Heart right ventricle (tissue), 16 donors: Measurements from ENCODE around the gene ST8SIA2. TPM values are rescaled to one million over a fixed set of nuclear protein-coding genes. Genes with fewer than 3 reads are reported as not detected.

ENCODE experiments used
- ATAC-seq, 8 donors: fragments of 200-7000 bp; cut with Tn5 transposase; one replicate each; pipeline ENCODE4 v1.9.1; 2020; ENCODE audit warnings: mild to moderate bottlenecking in 8 of 8, moderate library complexity in 8 of 8, moderate number of reproducible peaks in 1 of 8
- DNase-seq, 2 donors: peaks; one replicate each; pipeline ENCODE4 v3.0.0-alpha.2; 2020
- H3K27ac ChIP-seq, 10 donors: fragments of 200-600 bp; sonication (generic) in 2 of 10; one replicate each; pipeline versions ENCODE4 v1.5.0 to v1.8.0; 2020 to 2022; ENCODE audit warnings: mild to moderate bottlenecking in 3 of 10
- H3K27me3 ChIP-seq, 7 donors: fragments of 200-600 bp; one replicate each; pipeline ENCODE4 v1.8.0; 2021 to 2022; ENCODE audit warnings: mild to moderate bottlenecking in 2 of 7
- H3K36me3 ChIP-seq, 9 donors: fragments of 200-600 bp; sonication (generic) in 1 of 9; one replicate each; pipeline versions ENCODE4 v1.5.0 to v1.8.0; 2020 to 2022; ENCODE audit warnings: mild to moderate bottlenecking in 2 of 9
- H3K4me1 ChIP-seq, 9 donors: fragments of 200-600 bp; sonication (generic) in 1 of 9; one replicate each; pipeline versions ENCODE4 v1.5.0 to v1.8.0; 2020 to 2022; ENCODE audit warnings: mild to moderate bottlenecking in 4 of 9
- H3K4me3 ChIP-seq, 10 donors: fragments of 200-600 bp; sonication (generic) in 2 of 10; one replicate each; pipeline versions ENCODE4 v1.5.0 to v1.8.0; 2020 to 2022; ENCODE audit warnings: mild to moderate bottlenecking in 7 of 10, moderate library complexity in 2 of 10
- H3K9me3 ChIP-seq, 11 donors: fragments of 200-600 bp in 10 of 11; sonication (generic) in 2 of 11; one replicate each; pipeline versions ENCODE4 v1.5.0 to v1.8.0; 2013 to 2022; ENCODE audit warnings: mild to moderate bottlenecking in 2 of 11, control low read depth in 1 of 11, moderate library complexity in 1 of 11
- whole genome bisulfite sequencing, 2 donors: extraction: QIAGEN DNeasy Blood & Tissue Kit; methylation state at CpG; one replicate each; pipeline ENCODE4 v1.1.7; 2013; ENCODE audit warnings: inconsistent platforms in 1 of 2; 5-methylcytosine and 5-hydroxymethylcytosine counted together
- intact Hi-C, 10 donors: fragments of 100-400 bp; cut with DNase I; formaldehyde crosslinking; loops; one replicate each; pipeline versions ENCODE4 v1.11.1 to v1.14.2; 2022
- polyA plus RNA-seq, 2 donors: library from polyadenylated mRNA; stranded (reverse); fragments of 200-250 nt; gene quantifications; one replicate each; pipeline ENCODE4 v1.2.3, GENCODE V29; 2013
- total RNA-seq, 10 donors: library from RNA; stranded (reverse); fragmentation: NEBNext Ultra II Directional in 3 of 10; extraction: Animal tissue kit (Norgen Biotek cat#: 25700) in 3 of 10; gene quantifications; one replicate each; pipeline versions ENCODE4 v1.2.1 to v1.2.4, GENCODE V29; 2021 to 2023
- TF ChIP-seq, protein P1 (sequence below), 9 donors: fragments of 200-600 bp; sonication (generic) in 2 of 9; IDR thresholded peaks; one replicate each; pipeline versions ENCODE4 v1.5.0 to v1.8.0; 2021 to 2022; ENCODE audit warnings: antibody characterized with exemption in 9 of 9, mild to moderate bottlenecking in 5 of 9, moderate library complexity in 1 of 9
- donor health status: Arrhythmogenic right ventricular cardiomyopathy.
- donor health status: ischemic (EF 13 %, LVEDD 7.1; RV severe dilation, severe dysfunction).
- donor health status: healthy with polysubstance abuse.
- donor health status: DM: no; HTN: yes; CAD: no.
- donor health status: DM: no; HTN: no; CAD: no.
- donor health status: ischemic (EF 25% LVEDD 6.9; RV normal size, moderate dysfunction).
- donor health status: ischemic (EF 25% LVEDD 5.7; RV mildly dilated, moderate dysfunction).
- donor health status: healthy.
- donor health status: DM: yes; HTN: yes; CAD: no.
- donor health status: Ischemic cardiomyopathy.
- donor health status: ischemic (EF 35%, LVEDD 5.7; RV mildly dilated, moderate dysfunction).
- donor health status: nonischemic (EF 11% LVEDD 7.7; RV severe dilation, severe dysfunction).
- donor health status: DM: yes; HTN: yes; CAD: no.
- donor health status: PGD.
- donor health status: ischemic (EF 29% LVEDD 5.4; RV normal size, mild dysfunction).
- donor health status: nonischemic (EF 23%, LVEDD 6.1; RV moderate dilation, normal function).

Gene ST8SIA2
- total and polyA plus RNA-seq, 12 donors: 0.23 to 12.2 (median 3.2) TPM

GRCh38 chr15:92452143-92452542 lies 58.5 kb downstream of the ST8SIA2 start:
- Histone ChIP-seq H3K27me3 (peaks cover 0 to 11% (median 0%) of the 10 kb centered on the region in 7 donors), H3K4me1 (peaks cover 0 to 2% (median 0%) of the 10 kb centered on the region in 9 donors), H3K9me3 (no peaks in the 10 kb centered on the region), H3K36me3 (no peaks in the 10 kb centered on the region), H3K27ac (no peak overlapping the region), H3K4me3 (no peak overlapping the region)
- ATAC-seq: no peak
- DNase-seq: no peak
- 77 to 79% methylated on average over 3 of the region's 3 CpGs for WGBS, 2 donors
- intact Hi-C loops: loop anchor here in 1 of 10 donors (10.0 kb wide), 1 partner anchor 57 kb away; the partner anchor contains the start of gene ST8SIA2
- TF ChIP-seq, protein P1, sequence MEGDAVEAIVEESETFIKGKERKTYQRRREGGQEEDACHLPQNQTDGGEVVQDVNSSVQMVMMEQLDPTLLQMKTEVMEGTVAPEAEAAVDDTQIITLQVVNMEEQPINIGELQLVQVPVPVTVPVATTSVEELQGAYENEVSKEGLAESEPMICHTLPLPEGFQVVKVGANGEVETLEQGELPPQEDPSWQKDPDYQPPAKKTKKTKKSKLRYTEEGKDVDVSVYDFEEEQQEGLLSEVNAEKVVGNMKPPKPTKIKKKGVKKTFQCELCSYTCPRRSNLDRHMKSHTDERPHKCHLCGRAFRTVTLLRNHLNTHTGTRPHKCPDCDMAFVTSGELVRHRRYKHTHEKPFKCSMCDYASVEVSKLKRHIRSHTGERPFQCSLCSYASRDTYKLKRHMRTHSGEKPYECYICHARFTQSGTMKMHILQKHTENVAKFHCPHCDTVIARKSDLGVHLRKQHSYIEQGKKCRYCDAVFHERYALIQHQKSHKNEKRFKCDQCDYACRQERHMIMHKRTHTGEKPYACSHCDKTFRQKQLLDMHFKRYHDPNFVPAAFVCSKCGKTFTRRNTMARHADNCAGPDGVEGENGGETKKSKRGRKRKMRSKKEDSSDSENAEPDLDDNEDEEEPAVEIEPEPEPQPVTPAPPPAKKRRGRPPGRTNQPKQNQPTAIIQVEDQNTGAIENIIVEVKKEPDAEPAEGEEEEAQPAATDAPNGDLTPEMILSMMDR (IDR thresholded peaks at IDR 0.05): no peak

DNA sequence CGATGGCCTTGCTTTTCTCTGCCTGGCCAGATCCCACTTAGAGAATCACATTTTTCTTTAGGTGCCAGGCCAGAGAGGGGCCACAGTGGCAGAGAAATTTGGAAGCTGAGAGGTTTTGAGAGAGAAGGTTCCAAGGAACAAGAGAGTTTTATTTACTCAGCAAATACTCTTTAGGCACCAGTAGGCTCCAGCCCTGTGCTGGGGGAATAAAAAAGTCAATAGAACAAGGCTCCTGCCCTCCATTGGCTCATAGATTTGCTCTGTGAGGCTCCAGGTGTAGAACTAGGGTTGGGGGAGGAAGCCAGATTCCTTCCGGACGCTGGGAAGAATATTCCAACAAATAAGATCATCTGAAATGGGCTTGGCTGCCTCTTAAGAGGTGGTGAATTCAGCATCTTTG lies 59.9 kb downstream of the ST8SIA2 start:
- Histone ChIP-seq H3K27ac (no peak overlapping the region), H3K9me3 (no peaks in the 10 kb centered on the region), H3K36me3 (no peaks in the 10 kb centered on the region), H3K4me1 (peaks cover 0 to 4% (median 0%) of the 10 kb centered on the region in 9 donors), H3K4me3 (no peak overlapping the region), H3K27me3 (peaks cover 0 to 11% (median 0%) of the 10 kb centered on the region in 7 donors)
- 62 to 83% methylated on average over 3 of the region's 3 CpGs for WGBS, 2 donors
- DNase-seq: no peak
- TF ChIP-seq, protein P1 (IDR thresholded peaks at IDR 0.05): no peak
- ATAC-seq: no peak
- intact Hi-C loops: loop anchor here in 1 of 10 donors (10.0 kb wide), 1 partner anchor 59 kb away; the partner anchor contains the start of gene ST8SIA2

- H3K9me3 ChIP-seq: no peaks in the 10 kb centered on the region
- DNase-seq (no peak), ATAC-seq (no peak)
- H3K27me3 ChIP-seq: peaks cover 0 to 11% (median 0%) of the 10 kb centered on the region in 7 donors
- H3K36me3 ChIP-seq: no peaks in the 10 kb centered on the region
- intact Hi-C loops: loop anchor here in 1 of 10 donors (10.0 kb wide), 1 partner anchor 60 kb away; the partner anchor contains the start of gene ST8SIA2
- TF ChIP-seq, protein P1 (IDR thresholded peaks at IDR 0.05): no peak
- H3K4me1 ChIP-seq: peaks cover 0 to 4% (median 0%) of the 10 kb centered on the region in 9 donors
- H3K27ac ChIP-seq: no peak overlapping the region
- WGBS, 2 donors: 93 to 95% methylated on average over 7 of the region's 7 CpGs
- no peak overlapping the region for H3K4me3 ChIP-seq
Measured at GRCh38 chr15:92454555-92455105, 60.9 kb downstream of the ST8SIA2 start.

DNA sequence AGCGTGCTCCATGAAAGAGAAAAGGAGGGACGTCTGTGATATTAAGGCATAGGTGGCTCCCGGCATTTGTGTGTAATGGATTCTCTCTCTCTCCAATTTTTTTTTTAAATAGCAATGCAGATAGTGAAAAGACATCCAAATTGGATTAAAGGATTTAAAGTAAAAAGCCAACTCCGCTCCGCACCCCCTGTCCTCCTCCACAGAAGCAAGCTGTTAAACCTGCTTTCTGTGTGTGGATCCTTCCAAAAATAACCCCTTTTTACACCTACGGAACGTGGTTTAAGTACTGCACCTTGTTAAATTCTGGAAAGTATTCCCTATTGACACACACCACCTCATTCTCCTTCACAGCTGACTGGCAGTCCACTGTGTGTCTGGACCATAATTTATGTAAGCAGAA lies 61.6 kb downstream of the ST8SIA2 start:
- ATAC-seq (no peak), DNase-seq (no peak)
- 92 to 96% methylated on average over 7 of the region's 7 CpGs for WGBS, 2 donors
- peaks cover 0 to 11% (median 0%) of the 10 kb centered on the region in 7 donors for H3K27me3 ChIP-seq
- intact Hi-C loops: loop anchor here in 1 of 10 donors (10.0 kb wide), 1 partner anchor 60 kb away; the partner anchor contains the start of gene ST8SIA2
- peaks cover 0 to 4% (median 0%) of the 10 kb centered on the region in 9 donors for H3K4me1 ChIP-seq
- H3K36me3 ChIP-seq: no peaks in the 10 kb centered on the region
- TF ChIP-seq, protein P1 (IDR thresholded peaks at IDR 0.05): no peak
- H3K4me3 ChIP-seq: no peak overlapping the region
- no peak overlapping the region for H3K27ac ChIP-seq
- no peaks in the 10 kb centered on the region for H3K9me3 ChIP-seq
